PC-9 (cell line): ENCODE measurements around the gene TMEM82. TPM values are rescaled to one million over a fixed set of nuclear protein-coding genes. Genes with fewer than 3 reads are reported as not detected.

Experiments
- BruUV-seq: library from RNA; stranded (reverse); fragments of 400-500 nt; replicated peaks from 2 replicates; lab custom pipeline; 2021; lab: Mats Ljungman, UMichigan
- CTCF ChIA-PET: fragments of 300-600 bp; sonication (Branson Sonifier 250); formaldehyde crosslinking; loops from one replicate; lab custom pipeline; 2022; ENCODE audit warnings: antibody characterized with exemption; lab: Charles Lee
- POLR2A ChIA-PET: fragments of 300-600 bp; sonication (Branson Sonifier 250); formaldehyde crosslinking; loops from one replicate; lab custom pipeline; 2022; ENCODE audit warnings: antibody characterized with exemption; ENCODE audit not compliant: unreplicated experiment; lab: Charles Lee
- DNase-seq, 2 experiments: peaks; one replicate each; pipeline versions ENCODE4 v3.0.0 to v3.0.0-alpha.2; 2015 to 2022; ENCODE audit warnings: mixed read lengths in 1 of 2
- H2AFZ ChIP-seq: fragments of 200-600 bp; sonication (generic); 2 replicates; pipeline ENCODE4 v1.8.1; 2017; ENCODE audit warnings: antibody characterized with exemption
- H3F3A ChIP-seq: fragments of 200-600 bp; sonication (generic); 2 replicates; pipeline ENCODE4 v1.8.1; 2017; ENCODE audit warnings: antibody characterized with exemption, mild to moderate bottlenecking, low read depth; ENCODE audit not compliant: insufficient read depth
- H3K27ac ChIP-seq: fragments of 200-600 bp; sonication (generic); 2 replicates; pipeline ENCODE4 v1.6.1; 2016; ENCODE audit warnings: mixed run types
- H3K27me3 ChIP-seq: fragments of 200-600 bp; sonication (generic); 2 replicates; pipeline ENCODE4 v1.6.1; 2016; ENCODE audit warnings: low read depth, mixed run types; ENCODE audit not compliant: insufficient read depth
- H3K36me3 ChIP-seq: fragments of 200-600 bp; sonication (generic); 2 replicates; pipeline ENCODE4 v1.6.1; 2016; ENCODE audit warnings: low read depth, mixed run types
- H3K4me1 ChIP-seq: fragments of 200-600 bp; sonication (generic); replicated peaks from 2 replicates; pipeline ENCODE4 v1.6.1; 2016; ENCODE audit warnings: mixed run types; ENCODE audit not compliant: insufficient read depth
- H3K4me2 ChIP-seq: fragments of 200-600 bp; sonication (generic); 2 replicates; pipeline ENCODE4 v1.6.1; 2017; ENCODE audit warnings: mixed run types
- H3K4me3 ChIP-seq: fragments of 200-600 bp; sonication (generic); 2 replicates; pipeline ENCODE4 v1.6.1; 2016; ENCODE audit warnings: mixed run types
- H3K79me2 ChIP-seq: fragments of 200-600 bp; sonication (generic); 2 replicates; pipeline ENCODE4 v1.6.1; 2017; ENCODE audit warnings: low read depth, mixed run types
- H3K9me2 ChIP-seq: fragments of 200-600 bp; sonication (generic); 2 replicates; pipeline ENCODE4 v1.8.1; 2017; ENCODE audit warnings: mild to moderate bottlenecking; ENCODE audit not compliant: insufficient read depth
- H3K9me3 ChIP-seq: fragments of 200-600 bp; sonication (generic); 2 replicates; pipeline ENCODE4 v1.8.1; 2016; ENCODE audit warnings: low read depth; ENCODE audit not compliant: insufficient read depth
- H4K20me1 ChIP-seq: fragments of 200-600 bp; sonication (generic); 2 replicates; pipeline ENCODE4 v1.8.1; 2017; ENCODE audit not compliant: insufficient read depth
- CTCF ChIP-seq: fragments of 200-600 bp; sonication (generic); conservative IDR thresholded peaks from 2 replicates; pipeline ENCODE4 v1.6.1; 2017; ENCODE audit warnings: mixed run types, antibody characterized with exemption, mild to moderate bottlenecking, moderate library complexity
- EZH2 ChIP-seq: fragments of 200-600 bp; sonication (generic); IDR thresholded peaks from 2 replicates; pipeline ENCODE4 v1.8.0; 2017; ENCODE audit warnings: antibody characterized with exemption, low read depth
- intact Hi-C: fragments of 100-400 bp; cut with micrococcal nuclease; formaldehyde crosslinking; loops from one replicate; pipeline ENCODE4 v1.10.0; 2022; ENCODE audit not compliant: unreplicated experiment
- total RNA-seq: library from RNA; stranded (reverse); gene quantifications from 2 replicates; pipeline ENCODE4 v1.2.3, GENCODE V29; 2021

The TMEM82 gene
- total RNA-seq, 1 experiment from 2014 or later: not detected

DNA sequence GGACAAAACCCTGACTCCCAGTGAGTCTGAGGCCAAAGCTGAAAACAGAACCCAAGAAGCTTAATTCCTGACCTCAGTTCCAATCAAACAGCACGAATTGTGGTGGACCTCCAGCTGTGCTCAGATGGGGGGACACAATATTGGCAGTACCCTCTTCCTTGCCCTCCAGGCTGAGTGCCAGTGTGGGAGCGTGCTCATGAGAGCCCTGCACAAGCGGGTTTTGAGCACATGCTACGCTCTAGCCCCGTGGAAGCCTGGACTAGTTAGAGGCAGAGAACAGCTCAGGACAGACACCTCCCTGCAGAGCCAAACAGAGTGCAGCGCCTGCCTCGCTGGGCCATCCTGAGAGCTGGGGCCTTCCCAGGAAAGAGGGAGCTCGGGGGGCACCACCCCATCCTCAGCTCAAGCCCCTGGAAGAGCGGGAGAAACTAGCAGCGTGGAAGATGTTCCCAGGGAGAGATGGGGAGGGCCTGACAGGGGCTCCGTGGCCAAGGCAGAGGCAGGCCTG lies 9.0 kb upstream of the TMEM82 start:
- H3K36me3 ChIP-seq: no peaks in the 10 kb centered on the region
- CTCF ChIA-PET: no interaction called here
- H3K4me1 ChIP-seq: no peaks in the 10 kb centered on the region
- H3K27me3 ChIP-seq: no peaks in the 10 kb centered on the region
- intact Hi-C loops: no loop called here
- no peak overlapping the region for H3K4me2 ChIP-seq
- H3K4me3 ChIP-seq: no peak overlapping the region
- no peaks in the 10 kb centered on the region for H3F3A ChIP-seq
- H3K27ac ChIP-seq: no peak overlapping the region
- BruUV-seq: no TSS peak
- no peak for DNase-seq
- no peaks in the 10 kb centered on the region for H3K79me2 ChIP-seq
- H4K20me1 ChIP-seq: no peaks in the 10 kb centered on the region
- TF ChIP-seq CTCF (no peak), EZH2 (no peak)
- H3K9me2 ChIP-seq: no peaks in the 10 kb centered on the region
- no peaks in the 10 kb centered on the region for H3K9me3 ChIP-seq
- POLR2A ChIA-PET: no interaction called here
- no peak overlapping the region for H2AFZ ChIP-seq

DNA sequence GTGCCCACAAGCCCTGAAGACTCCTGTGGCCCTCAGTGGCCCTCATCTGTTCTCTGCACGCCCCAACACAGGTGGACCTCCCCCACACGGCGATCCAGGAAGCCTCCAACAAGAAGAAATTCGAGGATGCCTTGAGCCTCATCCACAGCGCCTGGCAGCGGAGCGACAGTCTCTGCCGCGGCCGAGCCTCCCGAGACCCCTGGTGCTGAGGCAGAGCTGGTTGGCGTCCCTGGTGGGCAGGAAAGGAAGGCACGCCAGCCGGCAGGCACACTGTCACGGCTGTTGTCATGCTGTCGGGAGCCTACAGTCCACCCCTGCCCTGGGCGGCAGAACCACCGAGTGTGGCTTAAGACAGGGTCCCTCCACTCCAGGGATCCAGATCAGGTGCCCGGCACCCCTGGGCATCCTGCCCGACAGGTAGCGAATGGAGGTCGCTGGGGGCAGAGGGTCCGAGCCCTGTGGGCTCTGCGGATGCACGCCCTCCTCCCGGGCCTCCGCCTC lies 8.5 kb upstream of the TMEM82 start:
- H3F3A ChIP-seq: no peaks in the 10 kb centered on the region
- H3K4me3 ChIP-seq: no peak overlapping the region
- no peaks in the 10 kb centered on the region for H3K9me3 ChIP-seq
- H2AFZ ChIP-seq: no peak overlapping the region
- intact Hi-C loops: no loop called here
- CTCF ChIA-PET: no interaction called here
- no peaks in the 10 kb centered on the region for H4K20me1 ChIP-seq
- no peak overlapping the region for H3K27ac ChIP-seq
- no peaks in the 10 kb centered on the region for H3K79me2 ChIP-seq
- no peaks in the 10 kb centered on the region for H3K9me2 ChIP-seq
- no peak for TF ChIP-seq CTCF
- TF ChIP-seq EZH2: no peak
- no peaks in the 10 kb centered on the region for H3K27me3 ChIP-seq
- POLR2A ChIA-PET: no interaction called here
- no peak overlapping the region for H3K4me2 ChIP-seq
- H3K36me3 ChIP-seq: no peaks in the 10 kb centered on the region
- no peak for DNase-seq
- BruUV-seq: no TSS peak
- no peaks in the 10 kb centered on the region for H3K4me1 ChIP-seq

DNA sequence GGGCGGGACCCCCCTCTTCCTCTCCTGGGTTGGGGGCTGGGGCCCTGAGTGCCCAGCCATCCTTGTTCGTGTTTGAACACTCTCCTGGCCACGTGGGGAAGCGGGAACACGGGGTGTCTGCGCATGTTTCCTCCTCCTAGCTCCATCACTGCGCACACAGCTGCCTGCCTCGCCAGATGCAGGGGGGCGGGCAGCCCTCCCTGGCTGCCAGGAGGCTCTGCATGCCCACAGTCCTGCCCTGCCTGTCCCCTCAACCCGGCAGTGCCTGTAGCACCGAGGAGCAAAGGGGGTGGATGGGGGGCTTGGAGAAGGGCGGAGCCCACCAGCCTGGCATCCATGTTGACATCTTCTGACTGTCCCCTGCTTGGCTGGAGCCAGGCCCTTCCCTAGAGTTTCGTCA lies 8.0 kb upstream of the TMEM82 start:
- POLR2A ChIA-PET: no interaction called here
- H3K36me3 ChIP-seq: no peaks in the 10 kb centered on the region
- no peak overlapping the region for H2AFZ ChIP-seq
- no peaks in the 10 kb centered on the region for H3F3A ChIP-seq
- H3K9me3 ChIP-seq: no peaks in the 10 kb centered on the region
- no peak overlapping the region for H3K4me2 ChIP-seq
- no peaks in the 10 kb centered on the region for H3K79me2 ChIP-seq
- BruUV-seq: no TSS peak
- H3K9me2 ChIP-seq: no peaks in the 10 kb centered on the region
- H3K27me3 ChIP-seq: no peaks in the 10 kb centered on the region
- no peak overlapping the region for H3K27ac ChIP-seq
- no peak overlapping the region for H3K4me3 ChIP-seq
- CTCF ChIA-PET: interaction anchor here (0.6 kb wide), 1 partner anchor 140 kb away, joined by 3 read pairs; no protein-coding TSS in a partner anchor
- no peaks in the 10 kb centered on the region for H3K4me1 ChIP-seq
- no peaks in the 10 kb centered on the region for H4K20me1 ChIP-seq
- intact Hi-C loops: no loop called here
- TF ChIP-seq EZH2 (no peak), CTCF (no peak)
- no peak for DNase-seq
